GM10248 (cell line): ENCODE data around the gene RNF5.

Experiments
- CTCF ChIA-PET: fragments of 300-600 bp; sonication (Branson Sonifier 250); formaldehyde crosslinking; extraction: SDS; loops from one replicate; lab custom pipeline; 2021; ENCODE audit warnings: antibody characterized with exemption; lab: Yijun Ruan, JAX
- POLR2A ChIA-PET: fragments of 350-650 bp; sonication (Branson Sonifier 250); formaldehyde crosslinking; extraction: SDS; loops from one replicate; lab custom pipeline; 2020; ENCODE audit warnings: antibody characterized with exemption; lab: Yijun Ruan, JAX
- DNase-seq: peaks from one replicate; pipeline ENCODE4 v3.0.0; 2012; ENCODE audit errors: extremely low spot score
- CTCF ChIP-seq: IDR thresholded peaks from 2 replicates; pipeline ENCODE4 v1.5.1; 2012; ENCODE audit warnings: mild to moderate bottlenecking, low read depth; ENCODE audit errors: extremely low read depth, missing control alignments, control extremely low read depth

RNF5 gene

GRCh38 chr6:32175322-32175710 lies 2.9 kb upstream of the RNF5 start:
- no peak for DNase-seq
- ChIA-PET CTCF (no interaction called here), POLR2A (no interaction called here)
- no peak for TF ChIP-seq CTCF

GRCh38 chr6:32175711-32176475 lies 2.3 kb upstream of the RNF5 start, which contains the start of gene AGPAT1:
Gene AGPAT1 (minus strand): TSS chr6:32176084. CDS start chr6:32171496, 4,588 bp downstream.
- DNase-seq: peak; percentile 99
- CTCF ChIA-PET: interaction anchor here (1.0 to 1.4 kb wide), 2 partner anchors 16 to 20 kb away, joined by 3 to 4 read pairs; partner anchors contain the start of gene GPSM3

GRCh38 chr6:32176476-32177182 lies 1.6 kb upstream of the RNF5 start:
- ChIA-PET POLR2A (interaction anchor here (1.7 kb wide), 1 partner anchor 16 kb away, joined by 5 read pairs; the partner anchor contains the start of gene GPSM3), CTCF (interaction anchor here (1.0 to 1.4 kb wide), 2 partner anchors 16 to 19 kb away, joined by 3 to 4 read pairs; partner anchors contain the start of gene GPSM3)
- no peak for TF ChIP-seq CTCF
- DNase-seq: no peak

More at GRCh38 chr6:32175711-32176475, 2.3 kb upstream of the RNF5 start, which contains the start of gene AGPAT1:
- TF ChIP-seq CTCF: no peak
- POLR2A ChIA-PET: interaction anchor here (0.6 to 1.7 kb wide), 2 partner anchors 17 to 22 kb away, joined by 3 to 5 read pairs; partner anchors contain the start of gene GPSM3

GRCh38 chr6:32177183-32177787 lies 920 bp upstream of the RNF5 start:
- POLR2A ChIA-PET: interaction anchor here (0.6 to 1.7 kb wide), 3 partner anchors 13 to 47 kb away, joined by 3 to 5 read pairs (median 3); partner anchors contain the start of genes FKBPL, GPSM3 and PBX2
- CTCF ChIA-PET: interaction anchor here (1.1 kb wide), 1 partner anchor 19 kb away, joined by 4 read pairs; no protein-coding TSS in a partner anchor
- DNase-seq: no peak
- no peak for TF ChIP-seq CTCF

GRCh38 chr6:32178547-32179440 lies 589 bp downstream of the RNF5 start:
- no peak for TF ChIP-seq CTCF
- DNase-seq: no peak
- ChIA-PET CTCF (interaction anchor here (1.7 to 1.8 kb wide), 2 partner anchors 12 to 17 kb away, joined by 3 to 9 read pairs; partner anchors contain the start of gene PBX2), POLR2A (interaction anchor here (1.0 kb wide), 1 partner anchor 11 kb away, joined by 3 read pairs; the partner anchor contains the start of gene PBX2)
